GM18507 (cell line): ENCODE measurements around the gene PRR33.

Experiments
- DNase-seq: peaks from one replicate; pipeline ENCODE4 v3.0.0; 2011; ENCODE audit warnings: low read depth; ENCODE audit not compliant: insufficient read length; ENCODE audit errors: extremely low spot score
- FAIRE-seq: peaks from 2 replicates; lab custom pipeline; 2011; peaks lifted over from hg19 to GRCh38; lab: Jason Lieb, UNC

PRR33 gene

GRCh38 chr11:1855886-1856265 is 35.8 kb downstream of the PRR33 start:
- DNase-seq (no peak), FAIRE-seq (no peak)

GRCh38 chr11:1854949-1855885 is 36.5 kb downstream of the PRR33 start:
- FAIRE-seq (peak; percentile 99), DNase-seq (peak; percentile 63)

- FAIRE-seq: no peak
These were observed 37.4 kb downstream of the PRR33 start for GRCh38 chr11:1854132-1854948.

GRCh38 chr11:1853376-1854131 is 38.1 kb downstream of the PRR33 start:
- DNase-seq (no peak), FAIRE-seq (no peak)

More at GRCh38 chr11:1854132-1854948, 37.4 kb downstream of the PRR33 start:
- peak; percentile 64 for DNase-seq

GRCh38 chr11:1852877-1853276 is 38.8 kb downstream of the PRR33 start, which contains the start of gene LSP1:
LSP1 (plus strand) TSS chr11:1853084; CDS start chr11:1853145, 61 bp downstream.
- FAIRE-seq (peak; percentile 99), DNase-seq (peak; percentile 82)

GRCh38 chr11:1852271-1852876 is 39.3 kb downstream of the PRR33 start:
- no peak for FAIRE-seq
- DNase-seq: no peak

GRCh38 chr11:1851468-1852180 is 40.1 kb downstream of the PRR33 start:
- no peak for FAIRE-seq

GRCh38 chr11:1848640-1849430 is 42.9 kb downstream of the PRR33 start:
- FAIRE-seq: no peak
- no peak for DNase-seq

More at GRCh38 chr11:1851468-1852180, 40.1 kb downstream of the PRR33 start:
- DNase-seq: no peak

- DNase-seq: no peak
- no peak for FAIRE-seq
These were observed 43.6 kb downstream of the PRR33 start for GRCh38 chr11:1847926-1848639.

- DNase-seq (no peak), FAIRE-seq (no peak)
These were observed 44.5 kb downstream of the PRR33 start for GRCh38 chr11:1847006-1847735.

- no peak for FAIRE-seq
- no peak for DNase-seq
These were observed 45.2 kb downstream of the PRR33 start for GRCh38 chr11:1846453-1846932.

GRCh38 chr11:1845561-1846452 is 45.9 kb downstream of the PRR33 start:
- FAIRE-seq: no peak
- no peak for DNase-seq

- no peak for FAIRE-seq
- no peak for DNase-seq
These were observed 46.6 kb downstream of the PRR33 start for GRCh38 chr11:1845095-1845429.

GRCh38 chr11:1844221-1845094 is 47.2 kb downstream of the PRR33 start:
- FAIRE-seq (peak; percentile 64), DNase-seq (no peak)

GRCh38 chr11:1843796-1844195 is 47.9 kb downstream of the PRR33 start:
- DNase-seq (no peak), FAIRE-seq (no peak)
